Stimulated activated CD4-positive, alpha-beta T cell treated with anti-CD3 and anti-CD28 coated beads, Interleukin-2, amount 100 ng/mL, for 24 hours (primary cell): Measurements from ENCODE around the gene HNRNPAB.
"Not testable (repeated sequence)": the region's sequence is repeated elsewhere in the genome, so short reads cannot be mapped to it uniquely, and the experiment has no call there.

ENCODE experiments used
- DNase-seq, 2 donors: peaks; one replicate each; pipeline ENCODE4 v3.0.0-alpha.2; 2020

Gene HNRNPAB

DNA sequence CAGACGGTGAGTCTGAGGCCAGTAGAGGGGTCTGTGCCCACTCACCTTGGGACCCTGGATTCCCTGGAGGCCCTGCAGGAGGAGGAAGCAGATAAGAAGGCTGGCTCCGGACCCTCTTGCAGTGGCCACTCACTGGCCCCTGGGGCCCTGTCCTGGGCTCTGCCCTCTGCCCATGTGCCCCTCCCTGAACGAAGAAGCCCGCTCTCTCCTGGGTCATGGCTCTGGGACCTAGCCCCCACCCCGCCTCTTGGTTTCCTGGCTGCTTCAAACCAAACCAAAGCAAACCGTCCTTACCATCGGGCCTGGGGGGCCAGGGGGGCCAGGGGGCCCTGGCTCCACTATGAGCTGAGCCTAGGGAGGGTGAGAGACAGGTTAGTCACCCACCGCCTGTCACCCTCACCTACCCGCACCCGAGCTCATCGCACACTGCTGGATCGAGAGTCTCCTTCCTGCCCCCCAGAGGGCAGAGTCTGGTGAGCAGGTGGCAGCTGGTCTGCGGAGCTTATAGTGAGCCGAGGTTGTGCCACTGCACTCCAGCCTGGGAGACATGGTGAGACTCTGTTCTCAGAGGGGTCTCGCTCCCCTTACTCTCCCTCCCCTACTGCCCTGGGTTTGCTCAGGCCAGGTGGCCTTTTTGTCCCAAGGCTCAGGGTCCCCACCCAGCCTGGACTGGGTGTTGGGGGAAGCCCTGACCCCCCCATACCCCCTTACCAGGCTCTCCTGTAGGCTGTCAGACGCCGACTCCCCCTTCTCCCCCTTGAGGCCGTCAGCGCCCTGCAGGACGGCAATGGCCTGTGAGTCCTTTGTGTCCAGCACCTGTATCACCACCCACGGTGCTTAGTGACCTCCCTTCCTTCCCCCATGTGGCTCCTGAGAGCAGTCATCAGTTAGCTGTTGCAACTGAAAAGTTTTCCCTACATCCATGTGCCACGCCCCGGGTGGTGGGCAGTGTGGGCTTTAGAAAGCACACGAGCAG is 43.4 kb downstream of the HNRNPAB start:
- no peak for DNase-seq

DNA sequence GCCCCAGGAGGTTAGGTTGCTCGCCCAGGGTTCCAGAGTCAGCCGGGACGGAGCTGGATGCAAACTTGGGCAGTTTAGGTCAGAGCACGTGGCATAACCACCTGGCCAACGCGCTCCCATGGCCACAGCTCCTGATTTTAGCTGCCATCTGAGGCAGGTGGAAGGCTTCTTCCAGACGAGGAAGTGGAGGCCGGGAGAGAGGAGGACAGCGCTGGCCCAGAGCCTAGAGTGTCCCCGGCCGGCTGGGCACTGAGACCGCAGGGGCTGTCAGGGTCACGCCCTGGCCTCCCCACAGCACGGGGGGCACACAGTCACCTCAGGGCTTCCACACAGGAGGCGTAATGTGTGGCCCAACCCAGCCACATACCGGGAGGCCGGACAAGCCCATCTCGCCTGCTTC is 44.4 kb downstream of the HNRNPAB start:
- DNase-seq, result no peak

DNA sequence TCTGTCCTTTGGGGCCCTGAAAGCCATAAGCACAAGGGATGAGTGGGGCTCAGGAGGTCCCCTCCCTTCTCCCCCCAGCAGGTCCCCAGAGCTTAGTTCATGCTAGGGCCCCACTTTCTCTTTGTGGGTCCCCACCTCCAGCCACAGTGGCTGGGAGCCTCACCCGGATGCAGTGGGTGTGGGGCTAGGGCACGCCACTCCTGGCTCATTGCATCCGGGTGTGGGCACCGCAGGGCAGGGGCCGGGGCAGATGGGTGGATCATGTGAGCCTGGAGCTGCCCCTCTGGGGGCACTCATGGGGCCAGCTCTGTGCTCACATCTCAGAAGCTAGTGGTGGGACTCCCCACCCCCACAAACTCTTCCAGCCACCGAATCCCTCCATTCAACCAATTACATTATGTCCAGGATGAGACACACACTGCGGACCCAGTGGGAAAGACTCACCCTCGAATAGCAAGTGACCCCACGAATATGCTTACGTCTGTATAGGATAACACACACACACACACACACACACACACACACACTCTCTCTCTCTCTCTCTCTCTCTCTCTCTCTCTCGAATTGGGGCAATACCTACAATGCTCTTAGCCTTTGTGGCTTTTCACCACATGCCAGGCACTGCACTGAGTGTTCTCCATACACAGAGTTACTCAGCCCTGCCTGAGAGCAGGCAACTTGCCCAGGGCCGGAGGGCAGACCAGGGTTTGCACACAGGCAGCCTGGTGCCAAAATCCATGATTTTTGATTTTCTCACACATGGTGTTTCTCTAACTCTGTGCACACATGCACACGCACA is 45.1 kb downstream of the HNRNPAB start:
- no peak for DNase-seq

DNA sequence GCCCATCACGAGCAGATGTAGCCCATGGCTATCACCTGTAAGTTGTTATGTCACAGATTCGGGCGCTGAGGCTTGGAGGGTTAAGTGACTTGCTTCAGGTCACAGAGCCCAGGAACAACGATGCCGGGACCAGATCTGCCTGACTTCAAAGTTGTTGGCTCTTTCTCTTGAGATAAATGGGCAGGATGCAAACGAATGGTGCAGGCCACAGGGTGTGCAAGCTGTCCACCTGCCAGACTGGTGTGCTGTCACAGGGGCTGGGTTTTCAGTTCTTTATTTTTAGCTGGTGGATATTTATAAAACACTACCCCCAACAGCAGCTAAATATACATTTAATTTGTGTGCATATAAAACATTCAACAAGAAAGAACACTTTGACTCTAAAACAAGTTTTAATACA is 45.9 kb downstream of the HNRNPAB start:
- no peak for DNase-seq

DNA sequence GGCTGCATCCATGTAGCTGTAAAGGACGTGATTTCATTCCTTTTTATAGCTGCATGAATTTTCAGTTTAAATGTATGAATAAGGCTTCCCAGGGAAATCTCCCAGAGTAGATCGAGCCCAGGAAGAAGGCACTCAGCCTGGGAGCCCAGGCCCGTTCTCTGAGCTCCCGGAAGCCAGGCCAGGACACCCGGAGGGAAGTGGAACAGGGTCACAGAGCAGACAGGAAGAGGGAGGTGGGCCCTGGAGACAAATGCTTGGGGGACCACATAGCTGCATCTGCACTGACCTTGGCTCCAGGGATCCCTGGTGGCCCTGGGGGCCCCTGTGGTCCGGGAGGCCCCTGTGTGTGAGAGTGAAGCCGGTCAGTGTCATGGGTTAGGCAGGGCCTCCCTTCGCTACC is 47.9 kb downstream of the HNRNPAB start:
- DNase-seq, result no peak

DNA sequence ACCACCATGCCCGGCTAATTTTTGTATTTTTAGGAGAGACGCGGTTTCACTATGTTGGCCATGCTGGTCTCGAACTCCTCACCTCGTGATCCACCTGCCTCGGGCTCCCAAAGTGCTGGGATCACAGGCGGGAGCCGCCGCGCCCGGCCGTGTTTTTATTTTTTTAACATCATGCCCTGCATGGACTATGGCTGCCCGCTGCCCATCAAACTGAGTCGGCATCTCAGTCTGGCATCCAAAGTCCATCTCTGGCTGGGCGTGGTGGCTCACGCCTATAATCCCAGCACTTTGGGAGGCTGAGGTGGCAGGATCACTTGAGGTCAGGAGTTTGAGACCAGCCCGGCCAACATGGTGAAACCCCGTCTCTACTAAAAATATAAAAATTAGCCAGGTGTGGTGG is 49.3 kb downstream of the HNRNPAB start:
- not testable (repeated sequence) for DNase-seq

DNA sequence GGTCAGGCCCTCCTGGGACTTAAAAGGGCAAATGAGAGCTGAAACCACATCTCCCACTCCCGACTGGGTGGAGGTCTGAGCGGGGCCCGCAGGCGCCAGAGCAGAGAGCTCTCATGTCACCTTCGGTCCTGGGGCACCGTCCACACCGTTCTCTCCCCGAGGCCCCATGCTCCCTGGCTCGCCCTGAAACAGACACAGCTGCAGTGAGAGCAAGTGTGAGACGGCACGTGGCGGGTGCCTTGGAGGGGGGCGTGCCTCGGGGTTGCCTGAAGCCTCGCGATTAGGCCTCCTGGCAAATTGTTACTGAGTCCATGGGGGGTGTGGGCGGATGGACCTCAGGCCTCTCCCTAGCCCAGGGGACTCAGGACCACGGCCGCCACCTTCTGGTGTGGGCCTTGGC is 52.4 kb downstream of the HNRNPAB start:
- no peak for DNase-seq

DNA sequence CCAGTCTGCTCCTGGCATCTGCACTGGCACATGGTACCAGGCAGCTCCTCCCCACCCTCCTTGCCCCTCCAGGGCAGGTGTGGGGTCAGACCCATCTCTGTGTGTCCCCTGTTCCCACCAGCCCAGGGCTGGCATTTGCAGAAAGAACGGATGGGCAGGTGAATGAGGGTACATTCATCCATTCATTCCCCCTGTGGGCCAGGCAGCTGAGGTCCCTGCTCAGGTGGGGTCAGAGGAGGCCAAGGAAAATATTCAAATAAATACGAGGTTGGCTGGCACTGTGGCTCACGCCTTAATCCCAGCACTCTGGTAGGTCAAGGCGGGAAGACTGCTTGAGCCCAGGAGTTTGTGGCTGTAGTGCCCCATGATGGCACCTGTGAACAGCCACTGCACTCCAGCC is 53.3 kb downstream of the HNRNPAB start:
- DNase-seq, result no peak

DNA sequence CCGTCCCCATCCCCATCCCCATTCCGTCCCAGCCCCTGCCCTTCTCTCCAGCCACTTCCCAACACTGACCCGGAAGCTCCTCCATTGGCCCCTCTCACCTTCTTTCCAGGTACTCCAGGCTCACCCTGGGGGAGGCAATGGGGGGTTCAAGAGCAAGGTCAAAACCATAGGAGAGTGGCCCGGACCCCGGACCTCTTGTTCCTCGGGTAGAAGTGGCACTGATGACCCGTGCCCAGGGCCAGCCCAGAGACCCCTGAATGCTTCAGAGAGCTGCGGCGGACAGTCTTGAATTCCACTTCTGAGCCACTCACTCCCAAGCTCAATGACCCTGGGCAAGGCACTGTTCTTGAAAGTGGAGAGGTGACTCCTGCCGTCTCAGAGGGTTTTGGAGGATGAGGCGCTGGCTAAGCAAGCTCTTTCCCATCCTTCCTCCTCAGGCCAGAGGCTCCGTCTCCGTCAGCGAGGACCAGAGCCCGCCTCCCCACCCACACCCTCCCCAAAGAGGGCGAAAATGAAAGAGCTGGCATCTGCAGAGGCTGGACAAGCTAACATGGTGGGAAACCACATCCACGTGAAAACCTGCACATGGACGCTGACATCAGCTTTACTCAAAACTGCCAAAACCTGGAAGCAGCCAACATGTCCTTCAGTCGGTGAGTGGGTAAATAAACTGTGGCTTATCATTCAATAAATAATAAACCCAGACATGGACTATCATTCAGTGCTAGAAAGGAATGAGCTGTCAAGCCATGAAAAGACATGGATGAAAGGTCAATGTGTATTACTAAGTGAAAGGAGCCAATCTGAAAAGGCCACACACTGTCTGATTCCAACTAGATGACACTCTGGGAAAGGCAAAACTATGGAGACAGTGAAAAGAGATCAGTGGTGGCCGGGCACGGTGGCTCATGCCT is 55.5 kb downstream of the HNRNPAB start:
- DNase-seq, result no peak
